H7 (cell line): Measurements from ENCODE around the gene MMP27. TPM values are rescaled to one million over a fixed set of nuclear protein-coding genes. Genes with fewer than 3 reads are reported as not detected.
A peak's percentile ranks its signal among the peaks of the same experiment; 100 is the strongest.

Experiments
- DNase-seq: peaks from one replicate; pipeline ENCODE4 v3.0.0; 2012
- H3K27me3 ChIP-seq: 2 replicates; pipeline ENCODE4 v1.6.0; 2011; ENCODE audit warnings: mild to moderate bottlenecking, low read length; ENCODE audit not compliant: control insufficient read depth, insufficient read depth
- H3K36me3 ChIP-seq: replicated peaks from 2 replicates; pipeline ENCODE4 v1.5.1; 2011; ENCODE audit warnings: low read length; ENCODE audit not compliant: control insufficient read depth, insufficient read depth
- H3K4me3 ChIP-seq: 2 replicates; pipeline ENCODE4 v1.5.1; 2011; ENCODE audit warnings: low read depth, mild to moderate bottlenecking, control low read depth, low read length, moderate library complexity; ENCODE audit not compliant: insufficient read depth
- total RNA-seq: library from RNA; depleted of rRNA; stranded (reverse); fragments of >200 nt; shearing (Covaris generic); gene quantifications from 2 replicates; pipeline ENCODE4 v1.2.3, GENCODE V29; 2014; rRNA removed

MMP27 gene
- total RNA-seq, 1 experiment from 2014 or later, result not detected

DNA sequence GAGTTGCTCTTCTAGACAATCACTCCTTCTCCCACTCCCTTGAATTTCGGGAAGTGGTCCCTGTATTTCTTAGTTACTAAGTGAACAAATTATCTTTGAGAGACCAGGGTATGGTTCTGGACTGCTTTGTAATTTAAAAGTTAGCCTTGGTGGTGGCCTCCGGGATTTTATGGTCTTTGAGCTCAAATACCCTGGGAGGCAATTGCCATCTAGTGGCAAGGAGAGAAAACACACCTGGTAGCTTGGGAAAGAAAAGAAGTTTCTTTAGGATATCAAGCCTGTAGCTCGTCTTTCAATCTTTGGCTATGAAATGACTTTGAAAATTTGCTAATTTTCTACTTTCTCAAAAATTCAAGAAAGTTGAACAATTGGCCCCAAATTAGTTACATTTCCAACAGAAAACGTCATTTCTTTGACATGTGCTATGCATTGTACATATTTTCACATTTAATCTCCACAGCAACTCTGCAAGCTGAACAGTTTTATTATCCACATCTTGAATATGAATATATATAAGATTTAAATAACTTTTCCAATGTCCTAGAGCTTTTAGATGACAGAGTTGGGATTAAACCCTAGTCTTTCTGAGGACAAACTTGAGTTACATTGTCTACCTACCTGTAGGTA is 39.1 kb downstream of the MMP27 start:
- Histone ChIP-seq H3K4me3 (no peak overlapping the region), H3K27me3 (no peaks in the 10 kb centered on the region), H3K36me3 (no peaks in the 10 kb centered on the region)
- DNase-seq, result peak; percentile 45

GRCh38 chr11:102664001-102664752 is 41.4 kb downstream of the MMP27 start:
- no peaks in the 10 kb centered on the region for H3K36me3 ChIP-seq
- DNase-seq, result no peak
- no peaks in the 10 kb centered on the region for H3K27me3 ChIP-seq
- no peak overlapping the region for H3K4me3 ChIP-seq

DNA sequence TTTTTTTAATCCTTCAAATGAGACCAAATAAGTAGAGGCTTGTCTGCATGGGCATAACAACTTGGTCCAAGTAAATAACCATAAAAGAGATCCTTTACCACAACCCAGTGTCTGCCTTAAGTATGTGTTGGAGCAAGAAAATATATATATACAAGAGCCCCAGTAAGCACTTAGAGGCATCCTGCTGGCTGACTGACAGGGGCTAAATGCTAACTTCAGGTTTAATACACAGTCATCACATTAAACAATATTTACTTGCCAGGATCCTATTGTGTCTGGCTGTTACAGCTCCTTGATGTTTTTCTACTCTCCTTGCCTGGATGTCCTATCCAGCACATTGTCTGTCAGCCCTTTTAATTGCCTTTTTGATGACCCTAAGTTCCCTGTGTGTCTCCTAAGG is 43.0 kb downstream of the MMP27 start:
- Histone ChIP-seq H3K36me3 (no peaks in the 10 kb centered on the region), H3K4me3 (no peak overlapping the region), H3K27me3 (no peaks in the 10 kb centered on the region)
- no peak for DNase-seq

DNA sequence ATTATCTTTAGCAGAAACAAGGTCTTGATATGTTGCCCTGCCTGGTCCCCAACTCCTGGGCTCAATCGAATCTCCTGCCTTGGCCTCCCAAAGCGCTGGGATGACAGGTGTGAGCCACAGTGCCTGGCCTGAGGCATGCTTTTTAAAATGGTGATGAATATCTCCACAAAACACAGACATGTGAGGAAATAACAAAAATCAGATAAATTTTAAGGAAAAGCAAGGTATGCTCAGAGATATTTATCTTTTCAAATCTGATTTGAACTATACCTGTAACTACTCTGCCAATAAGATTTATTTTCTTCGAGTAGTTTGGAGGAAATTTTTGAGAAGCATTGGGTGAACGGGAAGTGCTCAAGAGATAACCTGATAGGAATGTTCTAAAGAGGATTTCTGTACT is 44.5 kb downstream of the MMP27 start:
- no peaks in the 10 kb centered on the region for H3K36me3 ChIP-seq
- no peaks in the 10 kb centered on the region for H3K27me3 ChIP-seq
- DNase-seq, result no peak
- H3K4me3 ChIP-seq, result no peak overlapping the region

- Histone ChIP-seq H3K4me3 (no peak overlapping the region), H3K27me3 (no peaks in the 10 kb centered on the region), H3K36me3 (no peaks in the 10 kb centered on the region)
- no peak for DNase-seq
These were observed 49.0 kb downstream of the MMP27 start for GRCh38 chr11:102656528-102656927.

DNA sequence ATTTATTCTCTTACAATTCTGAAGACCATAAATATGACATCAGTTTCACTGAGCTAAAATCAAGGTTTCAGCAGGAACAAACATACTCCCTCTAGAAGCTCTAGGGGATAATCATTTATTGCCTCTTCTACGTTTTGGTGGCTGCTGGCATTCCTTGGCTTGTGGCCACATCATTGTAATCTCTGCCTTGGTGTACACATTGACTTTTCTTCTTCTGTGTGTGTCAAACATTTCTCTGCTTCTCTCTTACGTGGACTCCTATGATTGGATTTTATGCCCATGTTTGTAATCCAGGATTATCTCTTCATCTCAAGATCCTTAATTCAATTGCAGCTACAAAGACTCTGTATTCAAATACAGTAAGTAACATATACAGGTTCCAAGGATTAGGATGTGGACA is 50.0 kb downstream of the MMP27 start:
- Histone ChIP-seq H3K27me3 (no peaks in the 10 kb centered on the region), H3K4me3 (no peak overlapping the region), H3K36me3 (no peaks in the 10 kb centered on the region)
- no peak for DNase-seq

DNA sequence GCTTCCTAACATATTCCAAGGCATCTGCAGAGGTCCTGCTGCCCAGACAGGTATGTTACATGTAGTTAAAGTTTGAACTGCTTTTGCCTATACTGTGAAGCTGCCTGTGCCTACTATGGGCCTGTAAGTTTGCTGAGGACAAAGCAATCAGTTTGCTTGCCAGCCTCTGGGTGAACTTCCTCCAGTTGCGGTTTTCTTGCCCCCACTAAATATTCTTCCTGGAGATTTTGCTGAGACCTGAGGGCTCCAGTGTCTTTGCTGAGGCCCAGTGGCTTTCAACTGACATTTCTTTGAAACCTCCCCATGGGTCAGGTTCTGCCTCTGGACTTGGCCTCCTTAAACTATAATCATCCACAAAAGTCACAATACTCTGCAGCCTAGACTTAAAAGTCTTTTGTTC is 50.8 kb downstream of the MMP27 start:
- H3K36me3 ChIP-seq, result no peaks in the 10 kb centered on the region
- no peak for DNase-seq
- H3K27me3 ChIP-seq, result no peaks in the 10 kb centered on the region
- H3K4me3 ChIP-seq, result no peak overlapping the region

DNA sequence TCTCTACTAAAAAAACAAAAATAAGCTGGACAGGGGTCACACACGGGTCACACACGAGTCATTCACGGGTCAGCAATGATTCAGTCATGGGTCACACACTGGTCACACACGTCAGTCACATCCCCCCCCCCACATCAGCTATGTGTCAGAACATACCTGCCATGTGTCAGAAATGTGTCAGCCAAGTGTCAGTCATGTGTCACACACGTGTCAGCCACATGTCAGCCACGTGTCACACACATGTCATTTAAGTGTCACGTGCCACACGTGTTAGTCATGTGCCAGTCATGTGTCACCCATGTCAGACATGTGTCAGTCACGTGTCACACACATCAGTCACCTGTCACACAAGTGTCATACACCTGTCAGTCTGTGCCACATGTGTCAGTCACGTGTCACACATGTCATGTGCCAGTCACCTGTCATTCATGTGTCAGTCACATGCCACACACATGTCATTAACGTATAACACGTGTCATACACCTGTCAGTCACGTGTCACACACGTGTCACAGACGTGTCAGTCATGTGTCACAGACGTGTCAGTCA is 51.8 kb downstream of the MMP27 start:
- Histone ChIP-seq H3K4me3 (no peak overlapping the region), H3K27me3 (no peaks in the 10 kb centered on the region), H3K36me3 (no peaks in the 10 kb centered on the region)
- no peak for DNase-seq

- H3K27me3 ChIP-seq, result no peaks in the 10 kb centered on the region
- no peak for DNase-seq
- H3K4me3 ChIP-seq, result no peak overlapping the region
- H3K36me3 ChIP-seq, result no peaks in the 10 kb centered on the region
These were observed 58.1 kb downstream of the MMP27 start for GRCh38 chr11:102647430-102647829.

DNA sequence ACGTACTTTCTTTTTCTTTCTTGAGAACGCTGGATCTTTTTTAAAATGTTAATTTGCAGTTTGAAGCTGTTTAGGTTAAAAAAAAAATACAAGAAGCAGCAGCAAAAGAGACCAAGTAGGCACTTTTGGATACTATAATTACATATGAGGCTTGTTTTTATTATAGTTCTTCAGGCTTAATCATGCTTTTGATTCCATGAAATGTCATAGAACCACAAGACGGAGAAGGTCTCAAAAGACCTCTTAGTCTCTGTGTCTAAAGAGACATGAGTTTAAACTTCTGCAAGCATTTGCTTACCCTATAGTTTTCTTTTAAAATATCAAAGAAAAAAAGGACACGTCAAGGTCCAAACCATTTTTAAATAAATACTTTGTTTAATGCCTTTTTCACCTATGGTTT is 61.6 kb downstream of the MMP27 start:
- DNase-seq, result no peak
- Histone ChIP-seq H3K4me3 (no peak overlapping the region), H3K27me3 (no peaks in the 10 kb centered on the region), H3K36me3 (no peaks in the 10 kb centered on the region)

Other genes starting within 250 kb of the MMP27 start
- gene MMP7, start 175.0 kb downstream of the MMP27 start, total RNA-seq, result not detected in 2 replicates
- not detected in 2 replicates for gene MMP20, start 80.4 kb downstream of the MMP27 start, total RNA-seq
- gene MMP8, start 19.2 kb upstream of the MMP27 start, total RNA-seq, result not detected in 2 replicates
- not detected in 2 replicates for gene MMP10, start 74.9 kb upstream of the MMP27 start, total RNA-seq
- 0.03 TPM in 1 of 2 replicates, not detected in the other for gene MMP1, start 92.4 kb upstream of the MMP27 start, total RNA-seq
- gene MMP3, start 137.8 kb upstream of the MMP27 start, total RNA-seq, result not detected in 2 replicates
- not detected in 2 replicates for gene MMP12, start 169.2 kb upstream of the MMP27 start, total RNA-seq
- gene MMP13, start 250.0 kb upstream of the MMP27 start, total RNA-seq, result not detected in 2 replicates